CD4-positive, alpha-beta memory T cell (primary cell): ENCODE results near the gene METTL21A. TPM values are rescaled to one million over a fixed set of nuclear protein-coding genes. Genes with fewer than 3 reads are reported as not detected.

Source experiments
- CTCF ChIA-PET: fragments of 350-600 bp; sonication (Branson Sonifier 250); formaldehyde crosslinking; loops from one replicate; lab custom pipeline; 2021; ENCODE audit warnings: inconsistent platforms; ENCODE audit not compliant: partially characterized antibody; lab: Charles Lee
- POLR2A ChIA-PET: fragments of 350-600 bp; sonication (Branson Sonifier 250); formaldehyde crosslinking; loops from one replicate; lab custom pipeline; 2021; ENCODE audit not compliant: partially characterized antibody; lab: Charles Lee
- DNase-seq, 5 donors: peaks; one replicate each; pipeline versions ENCODE4 v3.0.0 to v3.0.0-alpha.2; 2020 to 2022; ENCODE audit warnings: mixed read lengths in 1 of 5
- H3K27ac ChIP-seq: one replicate; pipeline ENCODE4 v1.7.0; 2013; ENCODE audit warnings: low read depth, low read length
- H3K27me3 ChIP-seq: 2 replicates; pipeline ENCODE4 v1.7.0; 2013; ENCODE audit warnings: mild to moderate bottlenecking, low read length, moderate library complexity; ENCODE audit not compliant: insufficient read depth
- H3K36me3 ChIP-seq: 2 replicates; pipeline ENCODE4 v1.7.0; 2013; ENCODE audit warnings: mild to moderate bottlenecking, low read length, moderate library complexity; ENCODE audit not compliant: insufficient read depth
- H3K4me1 ChIP-seq: 2 replicates; pipeline ENCODE4 v1.7.0; 2013; ENCODE audit warnings: mild to moderate bottlenecking, low read length, moderate library complexity; ENCODE audit not compliant: insufficient read depth
- H3K4me3 ChIP-seq, 2 donors: one replicate each; pipeline ENCODE4 v1.7.0; 2013; ENCODE audit warnings: low read length in 2 of 2, mild to moderate bottlenecking in 1 of 2
- H3K9me3 ChIP-seq, 2 donors: one replicate each; pipeline ENCODE4 v1.7.0; 2013; ENCODE audit warnings: low read length in 2 of 2, control low read depth in 1 of 2; ENCODE audit not compliant: control insufficient read depth in 1 of 2
- H3K27ac Mint-ChIP-seq, 7 donors: one replicate each; pipeline ENCODE4 v1.8.0; 2020 to 2021; ENCODE audit warnings: mixed read lengths in 7 of 7, mild to moderate bottlenecking in 6 of 7, inconsistent platforms in 3 of 7, moderate library complexity in 3 of 7
- H3K27me3 Mint-ChIP-seq, 2 donors: one replicate each; pipeline ENCODE4 v1.8.0; 2020 to 2021; ENCODE audit warnings: mixed read lengths in 2 of 2
- H3K36me3 Mint-ChIP-seq, 2 donors: one replicate each; pipeline ENCODE4 v1.8.0; 2020 to 2021; ENCODE audit warnings: mixed read lengths in 2 of 2, inconsistent platforms in 1 of 2, mild to moderate bottlenecking in 1 of 2
- H3K4me1 Mint-ChIP-seq, 4 donors: one replicate each; pipeline ENCODE4 v1.8.0; 2020 to 2021; ENCODE audit warnings: mixed read lengths in 4 of 4, mild to moderate bottlenecking in 1 of 4
- H3K4me3 Mint-ChIP-seq, 8 donors: one replicate each; pipeline ENCODE4 v1.8.0; 2020 to 2021; ENCODE audit warnings: mixed read lengths in 8 of 8, mild to moderate bottlenecking in 7 of 8, moderate library complexity in 6 of 8, inconsistent platforms in 3 of 8
- H3K9me3 Mint-ChIP-seq, 8 donors: one replicate each; pipeline ENCODE4 v1.8.0; 2020 to 2021; ENCODE audit warnings: mixed read lengths in 8 of 8, mild to moderate bottlenecking in 5 of 8, inconsistent platforms in 3 of 8, moderate library complexity in 1 of 8
- intact Hi-C: fragments of 100-400 bp; cut with micrococcal nuclease; formaldehyde crosslinking; loops from one replicate; pipeline ENCODE4 v1.15.1; 2023
- polyA plus RNA-seq, 2 donors: library from polyadenylated mRNA; unstranded; fragments of 300-500 nt; fragmentation: Illumina TruSeq; gene quantifications; one replicate each; pipeline ENCODE4 v1.2.3, GENCODE V29; 2021
- total RNA-seq, 2 experiments: library from RNA; stranded (reverse); gene quantifications; one replicate each; pipeline ENCODE4 v1.2.3, GENCODE V29; 2021

Gene METTL21A
- total and polyA plus RNA-seq, 4 experiments from 2014 or later = 16.6 to 38.2 (median 21.9) TPM

- H3K27me3 ChIP-seq = no peaks in the 10 kb centered on the region
- ChIA-PET CTCF (interaction anchor here (0.6 to 3.5 kb wide), 20 partner anchors 10 to 859 kb away, joined by 3 to 34 read pairs (median 6); partner anchors contain the start of genes CCNYL1, CREB1, FASTKD2 and MDH1B), POLR2A (interaction anchor here (0.6 to 5.0 kb wide), 20 partner anchors 12 to 1538 kb away, joined by 3 to 223 read pairs (median 5); partner anchors contain the start of genes CCNYL1, CREB1, FASTKD2 and FZD5)
- H3K9me3 ChIP-seq = no peaks in the 10 kb centered on the region
- H3K4me3 ChIP-seq = peak overlapping the region; percentile 12 to 89
- Mint-ChIP-seq H3K4me1 (peaks cover 22 to 52% (median 38%) of the 10 kb centered on the region in 4 donors), H3K9me3 (no peaks in the 10 kb centered on the region), H3K27me3 (no peaks in the 10 kb centered on the region), H3K4me3 (peak overlapping the region; percentile 89 to 96 (median 94)), H3K27ac (peak overlapping the region; percentile 92 to 98 (median 97)), H3K36me3 (peaks cover 6 to 33% of the 10 kb centered on the region in 2 donors)
- intact Hi-C loops = loop anchor here (1.0 to 10.0 kb wide), 9 partner anchors 50 to 1465 kb away; partner anchors contain the start of genes CCNYL1, CREB1, EEF1B2 and FASTKD2
- peaks cover 12% of the 10 kb centered on the region for H3K36me3 ChIP-seq
- H3K4me1 ChIP-seq = peaks cover 37% of the 10 kb centered on the region
- DNase-seq = peak; percentile 59 to 75 (median 68)
- peak overlapping the region; percentile 97 for H3K27ac ChIP-seq
Observed at GRCh38 chr2:207624185-207625013, 795 bp downstream of the METTL21A start.

DNA sequence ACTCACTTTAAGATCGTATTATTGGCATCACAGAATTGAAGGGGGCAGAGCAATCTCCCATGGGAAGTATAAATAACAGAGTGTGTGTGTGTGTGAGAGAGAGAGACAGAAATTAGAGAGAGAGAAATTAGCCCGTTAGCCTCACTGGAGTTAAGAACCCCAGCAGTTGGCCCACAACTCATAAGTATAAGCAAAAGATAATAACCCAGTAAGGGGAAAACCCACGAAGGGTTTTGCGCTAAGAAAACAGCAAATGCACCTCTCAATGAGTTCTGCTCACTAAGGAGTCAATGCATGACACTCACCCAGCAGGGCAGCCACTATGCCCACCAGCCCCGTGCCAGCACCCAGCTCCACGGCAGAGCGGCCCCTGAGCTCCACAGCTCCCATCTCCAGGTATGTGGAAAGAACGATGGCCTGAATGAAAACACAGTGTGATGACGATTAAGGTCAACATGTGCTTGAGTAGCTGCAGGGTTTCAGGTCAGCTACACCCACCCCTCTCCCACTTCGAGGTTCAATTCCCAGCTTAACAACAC lies 3.6 kb downstream of the METTL21A start:
- Histone ChIP-seq H3K36me3 (peaks cover 19% of the 10 kb centered on the region), H3K9me3 (no peaks in the 10 kb centered on the region), H3K4me1 (peaks cover 33% of the 10 kb centered on the region), H3K27me3 (no peaks in the 10 kb centered on the region), H3K27ac (no peak overlapping the region), H3K4me3 (no peak overlapping the region)
- Mint-ChIP-seq H3K4me3 (peak overlapping the region in 3 of 8 donors; percentile 3 to 26 (median 20)), H3K4me1 (peaks cover 23 to 56% (median 34%) of the 10 kb centered on the region in 4 donors), H3K27me3 (no peaks in the 10 kb centered on the region), H3K9me3 (no peaks in the 10 kb centered on the region), H3K36me3 (peaks cover 20 to 47% of the 10 kb centered on the region in 2 donors), H3K27ac (peak overlapping the region in 6 of 7 donors; percentile 1 to 83 (median 26))
- DNase-seq = no peak
- intact Hi-C loops = loop anchor here (10.0 kb wide), 1 partner anchor 47 kb away; no protein-coding TSS in a partner anchor
- POLR2A ChIA-PET = interaction anchor here (0.7 to 1.8 kb wide), 2 partner anchors 91 to 403 kb away, joined by 3 to 10 read pairs; partner anchors contain the start of gene CREB1
- CTCF ChIA-PET = interaction anchor here (0.8 to 1.4 kb wide), 4 partner anchors 12 to 90 kb away, joined by 3 to 6 read pairs (median 3); no protein-coding TSS in a partner anchor

GRCh38 chr2:207619764-207620203 lies 5.4 kb downstream of the METTL21A start:
- intact Hi-C loops = loop anchor here (10.0 kb wide), 1 partner anchor 45 kb away; no protein-coding TSS in a partner anchor
- Mint-ChIP-seq H3K4me3 (peak overlapping the region in 4 of 8 donors; percentile 2 to 45 (median 17)), H3K36me3 (peaks cover 27 to 48% of the 10 kb centered on the region in 2 donors), H3K4me1 (peaks cover 23 to 52% (median 34%) of the 10 kb centered on the region in 4 donors), H3K27ac (peak overlapping the region; percentile 10 to 68 (median 24)), H3K9me3 (no peaks in the 10 kb centered on the region), H3K27me3 (no peaks in the 10 kb centered on the region)
- DNase-seq = peak in 1 of 5 donors; percentile 6
- Histone ChIP-seq H3K27ac (no peak overlapping the region), H3K27me3 (no peaks in the 10 kb centered on the region), H3K4me3 (no peak overlapping the region), H3K9me3 (no peaks in the 10 kb centered on the region), H3K36me3 (peaks cover 23% of the 10 kb centered on the region), H3K4me1 (peaks cover 30% of the 10 kb centered on the region)
- POLR2A ChIA-PET = interaction anchor here (0.8 to 1.2 kb wide), 2 partner anchors 89 to 90 kb away, joined by 3 to 5 read pairs; partner anchors contain the start of gene CREB1
- CTCF ChIA-PET = no interaction called here

GRCh38 chr2:207617011-207617671 lies 8.1 kb downstream of the METTL21A start:
- intact Hi-C loops = no loop called here
- peaks cover 23% of the 10 kb centered on the region for H3K36me3 ChIP-seq
- no peaks in the 10 kb centered on the region for H3K9me3 ChIP-seq
- Mint-ChIP-seq H3K27me3 (no peaks in the 10 kb centered on the region), H3K4me1 (peaks cover 14 to 36% (median 21%) of the 10 kb centered on the region in 4 donors), H3K36me3 (peaks cover 40 to 53% of the 10 kb centered on the region in 2 donors), H3K4me3 (no peak overlapping the region), H3K9me3 (no peaks in the 10 kb centered on the region), H3K27ac (peak overlapping the region in 3 of 7 donors; percentile 17 to 63 (median 44))
- DNase-seq = no peak
- POLR2A ChIA-PET = interaction anchor here (1.8 kb wide), 1 partner anchor 87 kb away, joined by 4 read pairs; the partner anchor contains the start of gene CREB1
- H3K27ac ChIP-seq = no peak overlapping the region
- H3K4me3 ChIP-seq = no peak overlapping the region
- H3K4me1 ChIP-seq = peaks cover 16% of the 10 kb centered on the region
- CTCF ChIA-PET = interaction anchor here (1.3 kb wide), 1 partner anchor 9 kb away, joined by 3 read pairs; no protein-coding TSS in a partner anchor
- no peaks in the 10 kb centered on the region for H3K27me3 ChIP-seq

GRCh38 chr2:207616185-207616584 lies 9.0 kb downstream of the METTL21A start:
- peaks cover 8 to 28% (median 15%) of the 10 kb centered on the region in 4 donors for H3K4me1 Mint-ChIP-seq
- peaks cover 19% of the 10 kb centered on the region for H3K36me3 ChIP-seq
- H3K36me3 Mint-ChIP-seq = peaks cover 34 to 45% of the 10 kb centered on the region in 2 donors
- no peak overlapping the region for H3K27ac ChIP-seq
- no peak overlapping the region for H3K4me3 ChIP-seq
- ChIA-PET CTCF (interaction anchor here (0.7 kb wide), 1 partner anchor 13 kb away, joined by 3 read pairs; no protein-coding TSS in a partner anchor), POLR2A (no interaction called here)
- intact Hi-C loops = no loop called here
- H3K4me3 Mint-ChIP-seq = no peak overlapping the region
- H3K27ac Mint-ChIP-seq = peak overlapping the region in 1 of 7 donors; percentile 8
- H3K9me3 Mint-ChIP-seq = no peaks in the 10 kb centered on the region
- DNase-seq = no peak
- no peaks in the 10 kb centered on the region for H3K27me3 Mint-ChIP-seq
- no peaks in the 10 kb centered on the region for H3K9me3 ChIP-seq
- H3K4me1 ChIP-seq = peaks cover 14% of the 10 kb centered on the region
- H3K27me3 ChIP-seq = no peaks in the 10 kb centered on the region

DNA sequence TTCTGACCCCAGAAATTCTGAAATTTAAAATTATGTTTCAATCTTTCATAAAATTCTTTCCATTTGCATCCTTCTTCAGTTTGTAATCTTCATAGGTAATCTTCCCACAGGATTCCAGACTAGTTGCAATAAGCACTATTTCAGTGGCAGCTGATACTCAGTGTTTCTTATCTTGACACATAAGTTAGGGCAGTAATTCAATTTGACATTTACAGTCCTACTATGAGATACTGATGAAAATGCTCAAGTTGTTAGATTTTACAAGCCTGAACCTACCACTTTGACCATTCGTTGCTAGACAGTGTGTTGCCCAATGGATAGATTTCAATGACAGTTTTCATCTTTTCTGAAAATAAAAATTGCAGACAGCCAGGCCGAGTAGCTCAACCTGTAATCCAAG lies 10.4 kb downstream of the METTL21A start:
- Mint-ChIP-seq H3K9me3 (no peaks in the 10 kb centered on the region), H3K4me3 (no peak overlapping the region), H3K27ac (no peak overlapping the region), H3K27me3 (no peaks in the 10 kb centered on the region), H3K4me1 (peaks cover 4 to 17% (median 10%) of the 10 kb centered on the region in 4 donors), H3K36me3 (peaks cover 34 to 37% of the 10 kb centered on the region in 2 donors)
- H3K36me3 ChIP-seq = peaks cover 11% of the 10 kb centered on the region
- intact Hi-C loops = no loop called here
- no peaks in the 10 kb centered on the region for H3K9me3 ChIP-seq
- peaks cover 3% of the 10 kb centered on the region for H3K4me1 ChIP-seq
- ChIA-PET POLR2A (interaction anchor here (0.6 to 1.0 kb wide), 2 partner anchors 10 to 80 kb away, joined by 3 read pairs; no protein-coding TSS in a partner anchor), CTCF (interaction anchor here (1.7 kb wide), 1 partner anchor 10 kb away, joined by 7 read pairs; the partner anchor contains the start of gene METTL21A)
- H3K4me3 ChIP-seq = no peak overlapping the region
- no peak overlapping the region for H3K27ac ChIP-seq
- H3K27me3 ChIP-seq = no peaks in the 10 kb centered on the region
- DNase-seq = no peak
